ENCODE measurements around the gene CD300LF.

DNA sequence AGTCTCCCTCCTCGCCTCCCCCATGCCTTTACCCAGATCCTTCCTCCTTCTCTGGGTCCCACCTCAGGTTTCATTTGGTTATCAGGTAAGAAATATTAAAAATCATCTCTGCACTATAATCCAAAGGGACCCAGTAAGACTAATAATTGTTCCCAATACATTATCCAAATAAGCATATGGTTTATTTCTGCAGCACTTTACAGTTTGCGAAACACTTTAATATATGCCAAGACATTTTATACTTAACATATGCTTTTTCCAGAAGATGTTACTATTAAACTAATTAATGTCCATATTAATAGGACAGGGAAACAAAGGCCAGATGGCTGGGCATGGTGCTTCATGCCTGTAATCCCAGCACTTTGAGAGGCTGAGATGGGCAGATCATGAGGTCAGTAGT is 33.3 kb downstream of the CD300LF start:
- TF ChIP-seq, protein P1, sequence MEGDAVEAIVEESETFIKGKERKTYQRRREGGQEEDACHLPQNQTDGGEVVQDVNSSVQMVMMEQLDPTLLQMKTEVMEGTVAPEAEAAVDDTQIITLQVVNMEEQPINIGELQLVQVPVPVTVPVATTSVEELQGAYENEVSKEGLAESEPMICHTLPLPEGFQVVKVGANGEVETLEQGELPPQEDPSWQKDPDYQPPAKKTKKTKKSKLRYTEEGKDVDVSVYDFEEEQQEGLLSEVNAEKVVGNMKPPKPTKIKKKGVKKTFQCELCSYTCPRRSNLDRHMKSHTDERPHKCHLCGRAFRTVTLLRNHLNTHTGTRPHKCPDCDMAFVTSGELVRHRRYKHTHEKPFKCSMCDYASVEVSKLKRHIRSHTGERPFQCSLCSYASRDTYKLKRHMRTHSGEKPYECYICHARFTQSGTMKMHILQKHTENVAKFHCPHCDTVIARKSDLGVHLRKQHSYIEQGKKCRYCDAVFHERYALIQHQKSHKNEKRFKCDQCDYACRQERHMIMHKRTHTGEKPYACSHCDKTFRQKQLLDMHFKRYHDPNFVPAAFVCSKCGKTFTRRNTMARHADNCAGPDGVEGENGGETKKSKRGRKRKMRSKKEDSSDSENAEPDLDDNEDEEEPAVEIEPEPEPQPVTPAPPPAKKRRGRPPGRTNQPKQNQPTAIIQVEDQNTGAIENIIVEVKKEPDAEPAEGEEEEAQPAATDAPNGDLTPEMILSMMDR (IDR thresholded peaks at IDR 0.05) = no peak
- no peak for TF ChIP-seq POLR2A (IDR thresholded peaks at IDR 0.05)
